Measurements from ENCODE around the gene CCL4.
"Not testable (repeated sequence)": the region's sequence is repeated elsewhere in the genome, so short reads cannot be mapped to it uniquely, and the experiment has no call there.

The CCL4 gene

DNA sequence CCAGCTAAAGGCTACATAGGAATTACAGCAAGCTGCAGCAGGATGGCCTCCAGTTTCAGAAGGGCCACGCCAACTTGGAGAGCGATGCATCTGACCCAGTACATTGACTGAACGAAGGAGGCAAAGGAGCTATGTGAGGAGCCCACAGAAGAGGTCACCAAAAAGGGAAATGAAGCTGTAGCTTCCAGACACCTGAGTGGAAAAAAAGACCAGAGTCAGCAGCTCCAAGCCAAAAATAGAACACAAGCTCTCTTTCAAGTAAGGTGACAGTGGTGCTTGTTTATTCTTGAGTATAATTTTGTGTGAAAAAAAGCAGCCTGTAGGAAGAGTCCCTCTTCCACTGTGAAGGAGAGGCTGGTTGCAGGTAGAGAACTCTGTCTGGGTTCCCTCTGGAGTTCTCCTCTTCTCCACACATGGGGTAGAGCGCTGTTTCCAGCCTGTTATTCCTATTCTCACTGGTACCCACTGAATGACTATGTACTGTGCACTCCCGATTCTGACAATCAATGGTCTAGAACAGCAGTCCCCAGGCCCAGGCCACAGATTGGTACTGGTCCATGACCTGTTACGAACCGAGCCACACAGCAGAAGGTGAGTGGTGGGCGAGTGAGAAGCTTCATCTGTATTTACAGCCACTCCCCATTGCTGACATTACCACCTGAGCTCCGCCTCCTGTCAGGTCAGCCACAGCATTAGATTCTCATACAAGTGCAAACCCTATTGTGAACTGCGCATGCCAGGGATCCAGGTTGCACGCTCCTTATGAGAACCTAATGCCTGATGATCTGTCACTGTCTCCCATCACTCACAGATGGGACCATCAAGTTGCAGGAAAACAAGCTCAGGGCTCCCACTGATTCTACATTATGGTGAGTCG is 15.1 kb downstream of the CCL4 start:
- no peak for DNase-seq

DNA sequence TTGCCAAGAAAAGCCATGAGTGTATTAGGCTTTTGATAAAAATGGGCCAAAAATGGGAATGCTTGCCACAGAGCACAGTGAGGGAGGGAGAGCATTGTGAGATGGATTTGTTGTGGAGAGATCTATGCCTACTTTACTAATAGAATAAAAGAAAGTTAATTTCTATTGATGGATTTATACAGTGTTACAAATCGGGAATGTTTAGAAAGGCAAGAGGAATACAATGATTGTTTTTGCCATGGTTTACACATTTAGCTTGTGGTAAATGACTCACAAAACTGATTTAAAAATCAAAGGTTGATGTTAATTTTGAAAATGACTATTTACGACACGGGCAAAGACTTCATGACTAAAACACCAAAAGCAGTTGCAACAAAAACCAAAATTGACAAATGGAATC is 16.6 kb downstream of the CCL4 start:
- no peak for DNase-seq

DNA sequence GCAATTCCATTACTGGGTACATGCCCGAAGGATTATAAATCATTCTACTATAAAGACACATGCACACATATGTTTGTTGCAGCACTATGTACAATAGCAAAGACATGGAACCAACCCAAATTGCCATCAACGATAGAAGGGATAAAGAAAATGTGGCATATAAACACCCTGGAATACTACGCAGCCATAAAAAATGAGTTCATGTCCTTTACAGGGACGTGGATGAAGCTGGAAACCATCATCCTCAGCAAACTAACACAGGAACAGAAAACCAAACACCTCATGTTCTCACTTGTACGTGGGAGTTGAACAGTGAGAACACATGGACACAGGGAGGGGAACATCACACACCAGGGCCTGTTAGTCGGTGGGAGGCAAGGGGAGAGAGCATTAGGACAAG is 17.5 kb downstream of the CCL4 start:
- DNase-seq = not testable (repeated sequence)

DNA sequence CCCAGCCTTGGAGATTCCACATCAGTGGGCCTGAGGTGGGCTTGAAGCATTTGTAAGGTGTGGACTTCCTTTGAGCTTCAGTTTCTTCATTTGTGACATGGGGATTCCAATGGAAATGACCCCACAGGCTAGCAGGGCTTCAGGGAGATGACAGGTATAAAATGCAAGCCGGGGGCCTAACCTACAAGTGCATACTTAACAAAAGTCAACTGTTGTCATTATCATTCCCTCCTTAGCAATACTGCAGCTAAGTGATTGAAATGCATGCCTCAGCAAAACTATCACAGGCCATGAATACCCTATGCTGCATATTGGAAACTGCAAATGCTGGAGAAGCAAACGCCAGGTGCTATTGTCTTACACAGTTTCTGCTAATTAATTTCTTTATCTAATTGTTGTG is 19.8 kb downstream of the CCL4 start:
- no peak for DNase-seq

DNA sequence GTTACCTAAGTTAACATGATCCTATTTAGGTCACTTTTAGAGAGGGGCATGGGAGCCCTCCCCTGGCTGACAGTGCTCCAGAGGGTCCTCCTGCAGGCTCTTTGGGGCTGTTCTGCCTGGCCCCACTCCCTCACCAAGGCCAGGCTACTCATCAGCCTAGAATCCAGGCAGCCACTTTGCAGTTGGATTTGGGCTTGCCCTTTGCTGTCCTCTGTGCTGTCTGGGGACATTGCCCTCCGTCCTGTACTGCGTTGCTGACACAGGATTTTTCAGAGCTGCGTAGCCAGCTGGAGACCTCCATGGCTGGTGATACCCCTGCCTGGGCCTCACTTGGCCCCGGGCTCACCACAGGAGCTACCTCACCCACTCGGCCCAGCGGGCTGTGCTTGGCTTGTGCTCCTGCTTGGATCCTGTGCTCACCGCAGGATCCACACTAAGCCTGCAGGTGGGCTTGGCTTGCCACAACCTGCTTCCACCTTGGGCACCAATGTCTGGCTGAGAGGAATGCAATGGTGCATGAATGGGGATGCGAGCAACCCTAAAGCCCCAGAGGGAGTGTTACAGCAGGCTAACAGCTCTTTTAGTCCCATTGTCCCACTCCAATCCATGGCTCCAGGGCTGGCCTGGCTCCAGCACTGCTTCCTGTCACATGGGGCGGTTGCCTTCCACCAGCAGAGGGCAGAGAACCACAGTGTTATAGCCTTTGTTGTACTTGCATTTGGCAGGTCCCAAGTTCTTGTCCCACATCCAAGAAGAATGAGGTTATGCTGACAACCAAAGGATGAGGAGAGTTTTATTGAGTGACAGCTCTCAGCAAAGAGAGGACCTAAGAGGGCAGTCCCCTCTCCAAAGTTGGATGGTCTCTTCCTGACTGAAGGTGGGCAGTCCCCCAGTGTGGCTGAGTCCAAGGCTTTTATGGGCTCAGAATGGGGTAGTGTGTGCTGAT is 21.5 kb downstream of the CCL4 start:
- DNase-seq = no peak

DNA sequence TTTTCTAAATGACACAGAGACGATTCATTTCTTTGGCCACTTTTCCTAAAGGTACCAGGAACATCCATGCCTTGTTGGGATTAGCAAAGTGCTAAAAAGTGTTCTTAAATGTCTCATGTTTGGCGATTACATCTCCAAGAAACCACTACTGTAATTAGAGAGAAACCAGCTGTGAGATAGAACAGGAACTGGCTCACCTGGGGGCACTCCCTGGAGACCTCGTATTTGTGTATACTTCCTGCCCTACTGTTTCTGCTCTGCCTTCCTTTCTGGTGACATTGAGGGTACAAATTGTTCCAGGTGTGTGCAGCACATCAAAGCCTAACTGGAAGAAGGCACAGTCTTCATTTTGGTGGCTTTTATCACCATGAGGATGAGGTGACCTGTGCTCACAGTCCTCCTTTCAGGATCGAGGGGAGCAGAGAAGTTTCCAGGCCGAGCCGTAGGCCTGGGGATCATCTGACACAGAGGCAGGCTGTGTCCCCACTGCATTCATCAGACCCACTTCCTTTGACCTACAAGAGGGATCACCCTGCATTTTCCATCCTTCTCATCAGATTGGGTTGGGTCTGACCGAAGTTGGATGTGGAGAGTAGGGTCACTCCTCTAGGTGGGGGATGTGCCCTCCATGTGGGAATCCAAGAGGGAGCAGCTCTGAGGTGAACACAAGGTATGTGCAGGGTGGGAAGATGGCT is 23.7 kb downstream of the CCL4 start:
- DNase-seq = no peak

DNA sequence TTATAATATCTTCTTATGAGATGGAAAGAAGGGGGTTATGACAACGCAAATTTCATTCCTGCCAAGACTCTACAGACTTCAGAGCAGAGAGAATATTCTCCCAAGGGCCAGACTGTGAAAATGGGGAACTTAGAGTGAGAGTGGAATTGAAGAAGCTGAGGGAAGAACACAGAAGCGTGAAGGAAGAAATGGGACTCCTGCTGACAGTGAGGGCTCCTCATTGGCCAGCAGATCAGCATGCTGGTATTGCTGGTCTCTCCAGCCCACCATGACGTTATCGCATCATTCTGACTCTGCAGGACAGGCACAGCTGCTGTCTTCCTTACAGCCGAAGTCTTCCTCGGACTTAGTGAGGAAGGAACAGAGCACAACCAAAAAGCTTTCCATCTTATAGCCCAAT is 24.3 kb downstream of the CCL4 start:
- DNase-seq = no peak

DNA sequence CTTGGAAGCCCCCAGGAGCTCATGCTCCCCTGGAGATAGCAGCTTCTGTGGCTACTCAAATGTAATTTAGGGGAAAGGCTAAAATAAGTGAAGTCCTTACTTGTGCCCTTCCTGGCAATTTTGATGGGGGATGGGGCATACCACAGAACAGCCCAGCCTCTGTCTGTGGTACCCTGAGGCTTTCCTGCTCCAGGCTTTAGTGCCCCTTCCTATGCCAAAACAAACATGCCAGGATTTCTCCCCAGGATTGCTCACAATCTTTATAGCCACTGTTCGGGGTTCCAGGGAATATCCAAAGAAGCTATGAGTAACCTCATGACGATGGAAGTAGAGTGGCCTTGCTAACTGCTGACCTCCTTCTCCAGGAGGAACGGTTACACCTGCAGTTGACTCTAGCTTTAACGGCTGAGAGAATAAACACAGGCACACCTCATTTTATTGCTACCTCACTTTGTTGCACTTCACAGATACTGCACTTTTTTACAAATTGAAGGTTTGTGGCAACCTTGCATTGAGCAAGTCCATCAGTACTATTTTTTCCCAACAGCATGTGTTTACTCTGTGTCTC is 24.9 kb downstream of the CCL4 start:
- no peak for DNase-seq

DNA sequence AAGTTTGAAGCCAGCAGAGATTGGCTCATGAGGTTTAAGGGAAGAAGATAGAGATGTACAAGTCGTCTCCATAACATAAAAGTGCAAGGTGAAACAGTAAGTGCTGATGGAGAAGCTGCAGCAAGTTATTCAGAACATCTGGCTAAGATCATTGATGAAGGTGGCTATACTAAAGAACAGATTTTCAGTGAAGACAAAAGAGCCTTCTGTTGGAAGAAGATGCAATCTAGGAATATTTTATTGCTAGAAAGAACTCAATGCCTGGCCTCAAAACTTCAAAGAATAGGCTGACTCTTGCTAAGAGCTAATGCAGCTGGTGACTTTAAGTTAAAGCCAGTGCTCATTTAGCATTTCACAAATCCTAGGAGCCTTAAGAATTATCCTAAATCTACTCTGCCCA is 26.0 kb downstream of the CCL4 start:
- DNase-seq = no peak

DNA sequence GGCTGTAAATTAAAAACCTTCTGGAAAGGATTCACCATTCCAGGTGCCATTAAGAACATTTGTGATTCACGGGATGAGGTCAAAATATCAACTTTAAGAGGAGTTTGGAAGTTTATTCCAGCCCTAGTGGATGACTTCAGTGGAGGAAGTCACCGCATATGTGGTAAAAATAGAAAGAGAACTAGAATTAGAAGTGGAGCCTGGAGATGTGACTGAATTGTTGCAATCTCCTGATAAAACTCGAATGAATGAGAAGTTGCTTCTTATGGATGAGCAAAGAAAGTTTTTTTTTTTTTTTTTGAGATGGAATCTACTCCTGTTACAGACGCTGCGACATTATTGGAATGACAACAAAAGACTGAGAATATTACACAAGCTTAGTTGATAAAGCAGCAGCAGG is 26.7 kb downstream of the CCL4 start:
- no peak for DNase-seq

DNA sequence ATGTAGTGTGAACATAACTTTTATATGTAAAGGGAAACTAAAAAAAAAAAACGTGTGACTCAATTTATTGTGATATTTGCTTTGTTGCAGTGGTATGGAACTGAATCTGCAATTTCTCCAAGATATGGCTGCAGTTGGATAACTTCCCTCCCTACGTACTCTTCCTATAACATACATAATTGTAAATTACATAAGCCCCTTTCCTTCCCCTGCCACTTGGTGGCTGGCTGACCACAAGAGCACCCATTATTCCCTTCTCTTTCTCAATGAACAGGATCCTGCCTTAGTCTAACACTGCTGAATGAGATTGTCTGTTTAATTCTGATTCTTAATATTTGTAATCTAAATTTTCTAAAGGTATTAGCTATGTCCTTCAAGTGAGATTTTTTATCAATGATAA is 27.8 kb downstream of the CCL4 start:
- DNase-seq = no peak

DNA sequence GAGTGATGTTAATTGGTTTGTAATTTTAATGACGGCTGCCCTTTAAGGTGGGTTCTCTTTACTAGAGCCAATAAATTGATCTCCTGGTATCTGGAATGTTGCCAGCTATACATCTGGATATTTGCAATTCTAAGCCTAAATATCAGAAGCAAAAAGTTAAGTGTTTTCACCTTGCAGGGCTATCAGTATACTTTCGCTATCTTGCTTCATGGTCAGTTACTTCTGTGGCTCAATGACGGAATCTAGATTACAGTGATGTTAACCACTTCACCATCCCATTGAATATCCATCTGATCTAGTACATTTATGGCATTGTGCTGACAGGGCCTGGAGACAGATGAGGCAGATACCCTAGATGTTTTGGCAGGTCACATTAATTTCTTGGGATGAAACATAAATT is 28.3 kb downstream of the CCL4 start:
- DNase-seq = no peak

DNA sequence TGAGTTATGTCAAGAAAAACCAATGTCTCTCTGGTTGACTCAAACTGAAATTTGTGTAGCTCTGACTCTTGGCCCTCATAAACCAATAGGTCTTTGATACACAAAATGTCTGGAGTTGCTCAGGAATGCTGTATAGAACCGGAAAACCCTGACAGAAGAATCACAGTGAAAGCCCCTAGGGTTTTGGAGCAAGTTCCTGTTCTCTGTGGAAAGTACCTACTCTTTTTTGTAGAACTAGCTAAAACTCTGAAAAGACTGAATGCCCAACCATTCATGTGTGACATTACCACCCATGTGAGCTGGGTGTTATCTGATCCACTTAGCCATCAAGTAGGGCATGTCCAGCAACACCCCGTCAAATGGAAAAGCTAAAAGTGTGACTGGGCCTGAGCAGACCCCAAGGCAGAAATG is 28.8 kb downstream of the CCL4 start:
- DNase-seq = no peak

DNA sequence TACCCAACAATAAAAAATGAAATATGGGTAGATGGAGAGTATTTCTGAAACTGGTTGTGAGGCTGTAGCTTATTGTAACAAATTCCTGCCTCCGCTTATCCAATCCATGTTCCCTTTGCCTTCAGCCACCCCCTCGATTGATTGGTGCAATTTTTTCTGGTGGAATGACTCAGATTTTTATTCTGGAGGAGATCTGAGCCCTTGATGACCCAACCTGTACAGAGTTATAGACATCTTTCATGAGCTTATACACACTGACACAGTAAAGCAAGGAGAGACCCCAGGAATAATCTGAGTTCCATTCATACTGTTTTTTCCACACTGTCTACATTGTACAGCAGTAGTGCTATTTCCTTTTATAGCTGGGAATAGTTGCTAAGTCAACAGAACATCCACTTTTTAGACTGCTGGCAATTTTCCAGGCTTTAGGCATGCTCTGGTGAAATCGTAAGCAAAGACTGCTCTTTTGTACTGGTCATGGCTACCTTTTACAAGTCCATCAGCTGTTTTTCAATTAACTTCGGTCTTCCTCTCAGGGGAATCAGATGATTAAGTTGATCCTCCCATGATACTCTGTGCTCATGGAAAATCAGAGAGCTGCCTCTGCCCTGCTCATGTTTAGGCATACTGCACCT is 30.1 kb downstream of the CCL4 start:
- no peak for DNase-seq

DNA sequence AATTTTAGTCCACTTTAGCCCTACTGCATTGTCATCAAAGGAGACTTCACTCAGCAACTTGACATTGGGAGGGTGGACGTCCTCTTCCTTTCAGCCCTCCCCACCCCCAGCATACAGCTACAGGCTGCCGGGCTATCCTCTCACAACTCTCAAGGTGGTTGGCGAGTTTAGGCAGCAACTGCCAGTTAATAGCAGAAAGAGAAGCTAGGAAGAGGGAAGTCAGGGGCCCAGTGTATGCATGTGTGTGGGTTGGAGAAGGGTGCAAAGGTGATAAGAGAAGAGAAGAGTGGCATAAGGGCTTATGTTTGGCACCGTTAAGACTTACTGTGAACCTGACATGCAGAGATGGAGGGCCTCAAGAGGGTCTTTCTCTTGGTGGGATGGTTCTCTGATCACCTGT is 31.8 kb downstream of the CCL4 start:
- no peak for DNase-seq

DNA sequence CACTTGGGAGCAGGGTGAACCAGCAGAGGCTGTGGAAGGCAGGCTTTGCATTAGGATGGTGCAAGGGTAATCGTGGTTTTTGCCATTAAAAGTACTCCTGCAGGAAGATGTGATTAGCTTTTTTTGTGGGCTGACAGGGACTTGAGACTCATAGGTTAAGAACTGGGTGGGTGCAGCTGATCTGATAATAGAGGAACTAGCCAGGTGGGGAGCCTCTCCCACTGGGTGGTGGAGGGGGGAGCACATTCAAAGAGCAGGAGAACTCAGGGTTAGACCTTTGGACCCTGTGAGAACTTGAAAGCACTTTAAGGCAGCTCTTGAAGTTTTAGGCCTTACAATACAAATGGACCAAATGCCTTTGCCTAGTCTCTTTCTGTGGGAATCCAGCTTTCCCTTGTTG is 32.4 kb downstream of the CCL4 start:
- DNase-seq = no peak

DNA sequence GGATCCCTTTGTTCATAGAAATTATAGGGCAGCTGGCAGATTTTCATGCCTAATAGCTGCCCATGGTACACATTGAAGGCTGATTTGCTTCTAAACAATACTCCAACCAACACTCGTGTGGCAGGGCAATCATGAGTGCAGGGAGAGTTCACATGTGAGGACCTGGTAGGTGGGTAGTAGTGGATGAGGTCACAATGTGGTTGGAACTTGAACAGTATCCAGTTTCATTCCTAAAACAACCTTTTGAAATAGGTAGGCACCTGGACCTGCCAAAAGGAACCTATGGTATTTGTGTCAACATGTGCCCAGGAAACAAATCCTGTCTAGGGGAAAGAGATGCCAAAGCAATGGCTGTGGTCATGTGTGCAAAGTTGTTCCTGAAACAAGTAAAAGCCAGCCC is 32.8 kb downstream of the CCL4 start:
- DNase-seq = no peak

DNA sequence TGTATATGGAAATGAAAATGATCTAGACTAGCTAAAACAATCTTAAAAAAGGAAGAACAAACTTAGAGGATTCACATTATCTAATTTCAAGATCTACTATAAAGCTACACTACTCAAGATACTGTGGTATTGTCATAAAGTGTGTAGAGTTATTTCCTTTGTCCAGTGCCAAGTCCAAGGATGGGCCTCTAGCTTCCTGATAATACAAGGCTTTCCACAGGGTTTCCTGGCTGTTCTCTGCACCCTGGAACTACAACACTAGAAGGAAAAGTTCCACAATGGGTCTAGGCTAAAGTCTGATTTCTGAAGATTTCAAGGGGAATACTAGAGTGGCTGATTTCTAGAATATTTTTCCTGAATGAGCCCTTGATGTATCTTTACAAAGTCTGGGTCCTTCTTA is 38.6 kb downstream of the CCL4 start:
- no peak for DNase-seq

DNA sequence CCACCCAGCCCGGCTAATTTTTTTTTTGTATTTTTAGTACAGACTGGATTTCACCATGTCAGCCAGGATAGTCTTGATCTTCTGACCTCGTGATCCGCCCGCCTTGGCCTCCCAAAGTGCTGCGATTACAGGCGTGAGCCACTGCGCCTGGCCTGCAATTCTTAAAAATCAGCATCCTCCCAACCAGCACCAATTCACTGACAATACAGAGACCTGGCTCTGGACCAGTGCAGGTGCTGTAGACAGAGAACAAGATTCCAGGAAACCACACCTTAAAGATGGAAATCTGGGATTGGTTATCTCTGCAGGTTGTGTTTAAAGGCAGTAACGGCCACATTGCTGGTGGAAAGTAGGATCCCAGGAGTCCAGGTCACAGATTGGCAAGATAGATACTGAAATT is 39.2 kb downstream of the CCL4 start:
- no peak for DNase-seq

DNA sequence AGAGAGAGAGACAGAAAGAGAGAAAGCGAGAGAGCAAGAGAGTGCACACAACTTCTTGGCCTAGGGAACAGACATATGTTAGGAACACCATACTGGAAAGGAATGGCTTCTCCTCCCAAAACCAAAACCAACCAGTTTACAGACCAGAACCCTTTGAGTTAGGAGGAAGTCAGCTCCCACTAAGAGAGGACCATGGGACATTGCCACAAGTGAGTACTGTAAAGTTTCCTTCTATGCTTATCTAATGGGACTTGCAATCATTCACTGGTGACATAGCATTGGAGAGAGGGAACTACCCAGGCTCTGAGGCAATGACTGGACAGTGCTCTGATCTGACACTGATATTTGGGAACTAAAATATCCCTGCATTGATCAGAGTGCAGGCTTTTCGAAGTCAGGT is 40.4 kb downstream of the CCL4 start:
- no peak for DNase-seq

DNA sequence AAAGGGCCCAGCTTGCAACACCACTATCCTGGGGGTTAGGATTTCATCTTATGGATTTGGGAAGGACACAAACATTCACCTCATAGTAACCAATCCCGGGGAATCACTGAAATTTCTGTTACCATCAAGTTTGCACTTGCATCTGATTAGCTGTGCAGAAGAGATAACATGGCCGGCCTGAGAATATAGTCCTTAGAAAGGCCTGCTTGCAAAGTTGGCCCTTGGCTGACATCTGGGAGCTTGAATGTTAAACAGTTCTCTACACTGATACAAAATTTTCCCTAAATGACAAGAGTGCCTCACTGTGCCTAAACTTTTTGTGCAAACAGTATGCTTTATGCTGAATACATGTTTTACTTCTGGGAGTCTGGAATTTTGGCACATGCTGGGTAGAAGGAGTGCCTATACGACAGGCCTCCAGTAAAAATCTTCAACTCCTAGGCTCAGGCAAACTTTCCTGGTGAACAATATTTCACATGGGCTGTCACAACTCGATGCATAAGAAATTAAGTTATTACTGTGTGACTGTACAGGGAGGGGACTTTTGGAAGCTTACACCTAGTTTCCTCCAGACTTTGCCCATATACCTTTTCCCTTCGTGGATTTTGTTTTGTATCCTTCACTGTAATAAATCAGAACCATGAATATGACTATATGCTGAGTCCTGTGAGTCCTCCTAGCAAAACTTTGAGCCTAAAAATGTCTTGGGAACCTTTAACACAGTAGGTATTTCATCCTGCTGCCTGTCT is 41.5 kb downstream of the CCL4 start:
- no peak for DNase-seq

DNA sequence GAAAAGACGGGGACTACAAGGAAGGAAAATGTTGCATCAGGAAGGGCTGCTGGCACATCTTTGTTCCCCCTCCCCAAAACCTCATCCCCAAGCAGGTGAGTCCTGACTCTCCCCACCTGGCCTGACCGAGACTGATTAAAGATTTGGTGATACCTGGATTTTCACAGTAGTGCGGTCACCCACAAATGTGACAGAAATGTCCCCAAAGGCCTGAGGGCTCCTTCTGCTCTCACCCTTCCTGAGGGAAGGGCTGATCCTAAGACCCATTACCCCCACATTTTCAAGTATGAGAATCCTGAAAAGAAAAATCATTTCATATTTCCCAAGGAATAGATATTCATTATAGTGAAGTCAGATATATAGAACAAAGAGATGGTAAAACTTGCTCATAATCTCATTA is 44.0 kb downstream of the CCL4 start:
- DNase-seq = no peak
